GM13976 (cell line): ENCODE measurements around the gene ANXA11.

Source experiments
- DNase-seq: peaks from one replicate; pipeline ENCODE4 v3.0.0; 2012; ENCODE audit warnings: low spot score
- in situ Hi-C: fragments of 300-500 bp; cut with MboI; formaldehyde crosslinking; loops from one replicate; pipeline ENCODE4 v1.12.0; 2022; ENCODE audit warnings: low sequenced_read_pairs, mixed read lengths, inconsistent platforms; ENCODE audit not compliant: unreplicated experiment
- TF ChIP-seq, protein P1 (sequence below): IDR thresholded peaks from 2 replicates; pipeline ENCODE4 v1.5.1; 2012; ENCODE audit warnings: borderline replicate concordance, mild to moderate bottlenecking; ENCODE audit not compliant: insufficient read depth; ENCODE audit errors: extremely low read depth, missing control alignments, control extremely low read depth

The ANXA11 gene

DNA sequence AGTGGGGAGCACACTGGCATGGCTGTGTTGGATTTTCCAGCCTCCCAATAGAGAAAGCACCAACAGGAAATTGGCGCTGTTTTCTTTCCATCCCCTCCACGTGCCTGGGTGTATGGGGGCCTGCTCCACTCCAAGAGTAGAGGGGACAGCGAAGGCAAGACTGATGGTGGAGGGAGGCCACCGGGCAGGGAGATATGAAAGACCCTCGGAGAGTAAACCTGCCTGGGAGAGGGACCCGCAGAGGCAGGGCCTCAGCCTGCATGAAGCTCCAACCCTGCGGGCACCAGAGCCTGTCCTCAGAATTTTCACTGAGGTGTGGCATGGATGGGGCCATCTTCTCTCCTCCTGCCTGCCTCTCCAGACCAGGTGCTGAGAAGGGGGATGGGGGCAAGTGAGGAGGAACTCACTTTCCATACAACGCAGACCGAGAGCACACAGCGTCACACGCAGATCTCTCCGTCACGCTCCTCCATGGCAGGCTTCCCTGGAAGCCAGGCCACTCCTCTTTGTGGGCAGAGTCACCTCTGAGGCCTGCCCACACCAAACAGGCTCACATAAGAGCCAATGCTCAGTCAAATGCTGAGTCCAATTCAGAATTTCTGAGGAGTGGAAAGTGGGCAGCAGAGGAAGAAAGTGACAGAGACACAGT lies 18.8 kb downstream of the ANXA11 start:
- DNase-seq: no peak
- TF ChIP-seq, protein P1, sequence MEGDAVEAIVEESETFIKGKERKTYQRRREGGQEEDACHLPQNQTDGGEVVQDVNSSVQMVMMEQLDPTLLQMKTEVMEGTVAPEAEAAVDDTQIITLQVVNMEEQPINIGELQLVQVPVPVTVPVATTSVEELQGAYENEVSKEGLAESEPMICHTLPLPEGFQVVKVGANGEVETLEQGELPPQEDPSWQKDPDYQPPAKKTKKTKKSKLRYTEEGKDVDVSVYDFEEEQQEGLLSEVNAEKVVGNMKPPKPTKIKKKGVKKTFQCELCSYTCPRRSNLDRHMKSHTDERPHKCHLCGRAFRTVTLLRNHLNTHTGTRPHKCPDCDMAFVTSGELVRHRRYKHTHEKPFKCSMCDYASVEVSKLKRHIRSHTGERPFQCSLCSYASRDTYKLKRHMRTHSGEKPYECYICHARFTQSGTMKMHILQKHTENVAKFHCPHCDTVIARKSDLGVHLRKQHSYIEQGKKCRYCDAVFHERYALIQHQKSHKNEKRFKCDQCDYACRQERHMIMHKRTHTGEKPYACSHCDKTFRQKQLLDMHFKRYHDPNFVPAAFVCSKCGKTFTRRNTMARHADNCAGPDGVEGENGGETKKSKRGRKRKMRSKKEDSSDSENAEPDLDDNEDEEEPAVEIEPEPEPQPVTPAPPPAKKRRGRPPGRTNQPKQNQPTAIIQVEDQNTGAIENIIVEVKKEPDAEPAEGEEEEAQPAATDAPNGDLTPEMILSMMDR: no peak
- in situ Hi-C loops: no loop called here

DNA sequence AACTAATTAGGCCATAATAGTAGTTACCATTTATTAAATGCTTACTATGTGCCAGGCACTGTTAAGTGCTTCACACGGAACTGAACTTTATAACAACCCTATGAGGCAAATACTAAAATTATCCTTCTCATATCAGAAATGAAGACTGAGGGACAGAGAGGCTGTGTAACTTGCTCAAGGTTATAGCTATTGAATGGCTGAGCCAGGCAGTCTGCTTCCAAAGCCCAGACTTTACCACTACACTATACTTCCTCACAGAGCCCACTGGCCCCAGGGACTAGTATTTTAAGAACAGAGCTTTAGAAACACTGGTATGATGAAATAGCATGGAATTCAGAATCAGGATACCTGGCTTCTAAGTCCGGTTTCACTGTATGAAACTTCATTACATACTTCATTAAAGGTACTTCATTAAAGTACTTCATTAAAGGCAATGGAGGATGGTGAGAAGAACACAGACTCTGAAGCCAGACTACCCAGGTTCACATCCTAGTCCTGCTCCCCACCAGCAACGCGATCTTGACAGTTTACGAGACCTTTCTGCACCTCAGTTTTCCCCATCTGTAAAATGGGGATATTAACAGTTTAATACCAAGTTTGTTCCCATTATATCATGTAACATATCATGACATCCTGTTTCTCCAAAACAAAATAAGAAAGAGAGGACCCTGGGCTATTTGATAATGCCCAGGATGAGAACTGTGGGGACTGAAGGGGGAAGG lies 19.6 kb downstream of the ANXA11 start:
- in situ Hi-C loops: no loop called here
- no peak for DNase-seq
- TF ChIP-seq, protein P1: no peak

DNA sequence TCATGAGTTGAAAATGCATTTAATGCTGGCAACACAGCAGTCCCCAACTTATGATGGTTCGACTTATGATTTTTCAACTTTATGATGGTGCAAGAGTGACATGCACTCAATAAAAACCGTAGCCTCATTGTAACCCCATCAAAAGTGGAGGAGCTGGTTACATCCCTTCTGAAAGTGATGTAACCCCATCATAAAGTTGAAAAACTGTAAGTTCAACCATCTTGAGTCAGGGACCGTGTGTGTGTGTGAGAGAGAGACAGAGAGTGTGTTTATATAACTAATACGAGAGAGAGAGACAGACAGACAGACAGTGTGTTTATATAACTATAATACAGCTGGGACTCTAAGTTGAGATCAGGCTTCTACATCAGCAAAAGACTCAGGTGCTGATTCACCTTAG lies 21.0 kb downstream of the ANXA11 start:
- no peak for DNase-seq
- TF ChIP-seq, protein P1: no peak
- in situ Hi-C loops: no loop called here

DNA sequence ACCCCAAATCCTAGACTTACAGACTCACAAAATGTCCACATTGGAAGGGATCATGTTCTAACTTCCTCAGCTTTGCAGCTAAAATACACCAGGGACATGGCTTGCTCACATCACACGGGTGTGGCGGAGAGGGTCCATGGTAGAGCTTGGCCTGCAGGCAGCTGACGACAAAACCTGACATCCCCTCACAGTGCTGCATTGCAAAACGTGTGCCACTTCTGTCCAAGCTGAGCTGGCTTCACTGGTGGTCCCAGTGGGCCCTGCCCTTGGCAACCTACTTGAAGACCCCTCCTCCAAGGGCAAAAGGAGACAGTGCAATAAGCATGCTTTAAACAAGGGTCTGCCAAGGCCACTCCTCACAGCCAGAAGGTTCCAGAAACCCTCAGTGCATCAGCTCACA lies 21.9 kb downstream of the ANXA11 start:
- in situ Hi-C loops: no loop called here
- no peak for DNase-seq
- TF ChIP-seq, protein P1: no peak

DNA sequence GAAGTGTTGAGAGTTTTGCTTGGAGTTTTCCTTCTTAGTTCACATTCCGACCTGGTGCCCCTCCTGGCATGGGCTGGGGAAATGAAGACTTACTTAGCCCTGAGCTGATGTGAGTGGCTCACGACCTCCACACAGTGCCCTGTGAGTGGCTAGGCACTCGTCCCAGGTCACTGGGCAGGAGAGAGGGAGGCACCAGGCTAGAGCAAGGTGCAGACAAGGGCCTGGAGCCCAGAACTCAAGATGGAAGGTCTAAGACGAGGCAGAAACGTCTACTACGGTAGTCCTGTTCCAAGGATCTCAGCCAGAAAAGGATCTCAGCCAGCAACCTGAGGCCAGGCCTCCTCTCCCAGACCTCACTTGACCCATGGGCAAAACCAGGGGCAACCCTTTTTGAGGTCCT lies 22.4 kb downstream of the ANXA11 start:
- no peak for DNase-seq
- in situ Hi-C loops: no loop called here
- TF ChIP-seq, protein P1: no peak

DNA sequence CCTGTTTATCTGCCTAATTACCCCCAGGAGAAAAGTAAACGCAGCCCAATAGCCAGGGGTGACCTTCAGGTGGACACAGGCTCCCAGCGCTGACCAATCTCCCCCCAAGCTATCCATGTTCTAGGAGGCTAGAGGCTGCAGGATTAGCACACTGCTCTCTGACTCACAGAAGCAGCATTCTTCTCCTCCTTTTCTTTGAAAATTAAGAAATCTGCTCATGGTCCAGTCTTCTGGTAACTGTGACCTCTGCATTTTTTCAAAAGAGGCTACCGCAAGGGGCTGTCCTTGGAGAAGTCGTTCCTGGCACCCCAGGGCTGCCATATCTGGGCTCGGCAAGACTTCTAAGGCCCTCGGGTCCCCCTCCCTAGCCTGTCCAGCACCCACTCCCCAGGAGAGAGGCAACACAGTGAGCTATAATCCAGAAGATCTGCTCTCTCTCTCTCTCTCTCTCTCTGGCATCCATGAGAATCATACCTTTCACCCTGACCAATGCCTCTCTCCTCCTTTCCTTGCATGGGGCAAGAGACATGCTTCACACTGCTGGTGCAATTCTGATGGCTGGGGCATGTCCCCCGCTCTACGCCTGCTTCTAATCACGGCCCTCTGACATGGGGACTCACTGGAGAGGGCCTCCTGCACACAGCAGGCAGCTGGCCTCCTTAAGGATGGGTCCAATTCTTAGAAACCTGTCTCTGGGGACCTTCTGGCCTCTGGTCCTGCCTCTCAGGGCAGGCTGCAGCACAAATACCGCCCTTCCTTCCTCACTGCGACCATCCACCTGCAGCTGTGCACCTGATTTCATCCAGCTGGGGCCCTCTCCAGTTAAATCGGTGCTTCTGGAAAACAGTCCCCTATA lies 27.3 kb downstream of the ANXA11 start:
- in situ Hi-C loops: no loop called here
- no peak for DNase-seq
- TF ChIP-seq, protein P1: no peak
